HG03342 (cell line): Measurements from ENCODE around the gene BRAF.
"Not testable (repeated sequence)": the region's sequence is repeated elsewhere in the genome, so short reads cannot be mapped to it uniquely, and the experiment has no call there.

Source experiments
- ATAC-seq: cut with Tn5 transposase; IDR thresholded peaks from one replicate; pipeline ENCODE4 v1.9.1; 2021; ENCODE audit warnings: mild to moderate bottlenecking, moderate library complexity; ENCODE audit not compliant: unreplicated experiment

Gene BRAF

DNA sequence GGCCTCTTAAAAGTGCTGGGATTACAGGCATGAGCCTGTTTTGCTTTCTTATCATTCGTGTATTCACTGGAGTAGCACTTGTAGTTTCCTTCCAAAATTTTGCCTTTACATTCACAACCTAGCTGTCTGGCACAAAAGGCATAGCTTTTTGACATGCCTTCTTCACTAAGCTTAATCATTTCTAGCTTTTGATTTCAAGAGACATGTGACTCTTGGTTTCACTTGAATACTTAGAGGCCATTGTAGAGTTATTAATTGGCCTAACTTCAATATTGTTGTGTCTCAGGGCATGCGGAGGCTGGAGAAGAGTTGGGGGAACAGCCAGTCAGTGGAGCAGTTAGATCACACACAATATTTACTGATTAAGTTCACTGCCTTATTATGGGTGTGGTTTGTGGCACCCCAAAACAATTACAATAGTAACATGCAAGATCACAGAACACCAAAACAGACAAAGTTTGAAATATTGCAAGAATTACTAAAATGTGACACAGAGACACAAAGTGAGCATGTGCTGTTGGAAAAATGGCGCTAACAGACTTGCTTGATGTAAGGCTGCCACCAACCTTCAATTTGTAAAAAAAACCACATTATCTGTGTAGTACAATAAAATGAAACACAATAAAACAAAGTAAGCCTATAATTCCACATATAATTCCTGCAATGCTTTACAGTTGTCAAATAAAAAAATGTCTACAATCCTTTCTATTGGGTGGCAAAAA, 43.1 kb downstream of the BRAF start:
- peak; percentile 50 for ATAC-seq

DNA sequence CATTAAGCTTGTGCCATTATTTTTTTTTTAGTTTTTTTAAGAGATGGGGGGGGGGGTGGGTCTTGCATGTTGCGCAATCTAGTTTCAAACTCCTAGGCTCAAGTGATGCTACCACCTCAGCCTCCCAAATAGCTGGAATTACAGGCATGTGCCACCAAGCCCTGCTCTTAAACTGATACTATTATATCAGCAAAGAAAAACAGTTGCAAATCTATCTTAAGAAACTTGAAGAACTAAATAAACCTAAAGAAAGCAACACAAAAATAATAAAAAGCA, 47.5 kb downstream of the BRAF start:
- no peak for ATAC-seq

DNA sequence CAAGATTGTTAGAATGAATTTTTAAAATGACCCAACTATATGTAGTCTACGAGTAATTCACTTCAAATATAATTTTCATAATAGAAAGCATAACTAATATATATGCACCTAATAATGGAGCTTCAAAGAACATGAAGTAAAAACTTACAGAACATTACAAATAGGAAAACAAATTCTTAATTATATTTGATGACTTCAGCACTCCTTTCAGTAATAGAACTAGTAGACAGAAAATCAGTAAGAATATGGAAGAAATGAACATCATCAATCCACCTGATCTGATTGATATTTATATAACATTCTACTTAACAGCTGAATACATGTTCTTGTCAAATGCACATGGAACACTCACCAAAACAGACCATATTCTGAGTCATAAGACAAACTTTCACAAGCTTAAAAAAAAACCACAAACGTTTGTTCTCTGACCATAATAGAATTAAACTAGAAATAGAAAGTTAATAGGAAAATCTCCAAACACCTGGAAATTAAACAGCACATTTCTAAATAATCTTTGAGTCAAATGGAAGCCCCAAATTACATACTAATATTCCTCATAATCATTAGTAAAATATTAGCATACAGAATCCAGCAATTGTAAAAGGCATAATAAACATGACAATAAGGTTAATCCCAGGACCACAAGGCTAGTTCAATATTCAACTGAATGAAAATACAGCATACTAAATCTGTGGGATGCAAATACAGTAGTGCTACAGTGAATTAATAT, 48.0 kb downstream of the BRAF start:
- peak; percentile 92 for ATAC-seq

DNA sequence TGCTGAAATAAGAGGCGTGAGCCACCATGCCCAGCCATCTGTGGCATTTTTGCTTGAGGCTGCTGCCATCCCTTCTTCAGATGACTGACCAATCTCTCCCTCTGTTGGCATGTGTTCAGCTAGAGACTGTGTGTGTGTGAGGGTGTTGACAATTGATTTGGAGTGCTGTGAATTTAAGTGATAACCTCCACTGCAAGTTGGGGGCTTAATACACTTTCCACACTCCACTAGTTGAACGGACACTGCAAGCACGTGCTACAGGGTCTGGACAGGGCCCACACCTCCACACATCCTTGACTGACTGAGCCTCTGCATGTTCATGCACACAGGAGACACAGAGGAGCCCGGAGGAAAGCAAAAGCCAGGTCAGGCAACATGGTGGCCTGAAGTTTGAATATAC, 51.3 kb downstream of the BRAF start:
- no peak for ATAC-seq

DNA sequence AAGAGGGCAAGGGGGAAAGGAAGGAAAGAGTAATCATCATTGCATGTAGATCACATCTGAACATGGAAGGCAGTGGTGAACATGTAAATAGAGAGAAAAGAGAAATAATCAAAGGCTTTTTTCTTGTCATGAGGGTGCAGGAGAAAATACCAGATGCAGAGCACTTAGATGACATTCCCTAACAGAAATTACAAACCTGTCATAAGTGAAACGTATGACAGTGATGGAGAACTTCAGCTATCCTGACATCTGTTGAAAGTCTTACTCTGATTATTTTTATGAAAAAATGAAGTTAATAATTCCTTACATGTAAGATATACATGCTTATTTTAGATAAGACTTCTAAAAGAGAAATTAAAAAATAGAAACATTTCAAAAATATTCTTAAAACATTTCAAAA, 54.7 kb downstream of the BRAF start:
- ATAC-seq: no peak

DNA sequence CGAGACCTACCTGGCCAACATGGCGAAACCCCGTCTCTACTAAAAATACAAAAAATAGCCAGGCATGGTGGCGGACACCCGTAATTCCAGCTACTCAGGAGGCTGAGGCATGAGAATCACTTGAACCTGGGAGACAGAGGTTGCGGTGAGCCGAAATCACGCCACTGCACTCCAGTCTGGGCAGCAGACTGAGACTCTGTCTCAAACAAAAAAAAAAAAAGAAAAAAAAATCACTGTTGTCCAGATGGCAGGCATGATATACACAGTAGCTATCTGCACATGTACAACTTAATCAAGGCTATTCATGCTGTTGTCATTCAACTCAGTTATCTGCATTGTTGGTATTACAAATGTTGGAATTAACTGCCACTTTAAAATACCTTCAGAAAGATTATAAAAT, 55.3 kb downstream of the BRAF start:
- ATAC-seq: no peak

DNA sequence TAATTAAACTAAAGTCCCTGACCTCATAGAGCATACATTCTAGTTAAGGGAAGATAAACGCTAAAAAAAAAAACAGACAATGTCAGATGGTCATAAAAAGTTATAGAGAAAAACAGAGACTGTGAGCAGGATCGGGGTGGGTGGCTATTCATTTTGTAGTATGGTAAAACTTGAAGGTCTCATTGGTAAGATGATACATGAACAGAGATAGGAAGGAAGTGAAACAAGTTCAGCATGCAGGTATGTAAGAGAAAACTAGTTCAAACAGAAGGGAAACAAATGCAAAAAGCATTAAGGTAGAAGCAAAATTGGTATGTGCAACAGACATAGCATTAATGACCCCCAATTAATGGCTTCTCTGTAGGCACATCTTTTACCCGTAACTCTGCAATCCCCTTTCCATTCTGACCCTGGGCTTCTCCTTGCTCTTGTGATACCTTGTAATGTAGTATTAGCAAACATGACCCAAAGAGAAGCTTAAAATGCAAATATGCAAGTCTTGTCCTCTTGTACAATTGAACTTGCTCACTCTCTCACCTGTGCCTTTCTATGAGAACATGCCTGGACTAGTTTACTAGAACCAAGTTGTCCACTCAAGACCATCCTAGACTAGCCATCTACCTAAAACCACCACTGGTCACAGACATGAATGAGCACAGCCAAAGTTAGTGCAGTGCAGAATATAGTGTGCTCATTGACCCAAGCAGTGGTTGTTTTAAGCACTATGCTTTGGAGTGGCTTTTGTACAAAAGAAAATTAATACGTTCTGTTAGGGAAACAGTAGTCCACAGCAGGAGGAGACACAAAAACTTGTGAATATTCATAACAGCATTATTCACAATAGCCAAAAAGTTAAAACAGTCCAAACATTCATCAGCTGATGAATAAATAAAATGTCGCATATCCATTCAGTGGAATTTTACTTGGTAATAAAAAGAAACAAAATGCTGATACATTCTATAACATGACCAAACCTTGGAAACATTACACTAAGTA, 57.0 kb downstream of the BRAF start:
- ATAC-seq: no peak

DNA sequence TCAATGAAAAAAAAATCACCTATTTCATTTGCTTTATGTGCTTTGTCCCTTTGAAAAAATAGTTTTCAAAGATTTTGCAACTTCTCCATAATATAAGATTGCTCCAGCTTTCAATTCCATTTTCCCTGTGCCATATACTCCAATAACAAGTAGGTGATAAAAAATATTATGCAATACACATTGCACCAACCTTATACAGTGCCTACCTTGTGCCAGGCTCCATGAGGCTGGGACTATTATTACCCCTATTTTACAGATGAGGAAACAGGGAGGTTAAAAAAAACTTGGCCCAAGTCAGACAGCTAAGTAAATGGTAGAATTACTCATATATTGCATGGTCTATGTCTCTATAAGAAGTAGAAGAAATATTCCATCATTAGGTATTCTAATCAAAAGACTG, 57.8 kb downstream of the BRAF start:
- no peak for ATAC-seq

DNA sequence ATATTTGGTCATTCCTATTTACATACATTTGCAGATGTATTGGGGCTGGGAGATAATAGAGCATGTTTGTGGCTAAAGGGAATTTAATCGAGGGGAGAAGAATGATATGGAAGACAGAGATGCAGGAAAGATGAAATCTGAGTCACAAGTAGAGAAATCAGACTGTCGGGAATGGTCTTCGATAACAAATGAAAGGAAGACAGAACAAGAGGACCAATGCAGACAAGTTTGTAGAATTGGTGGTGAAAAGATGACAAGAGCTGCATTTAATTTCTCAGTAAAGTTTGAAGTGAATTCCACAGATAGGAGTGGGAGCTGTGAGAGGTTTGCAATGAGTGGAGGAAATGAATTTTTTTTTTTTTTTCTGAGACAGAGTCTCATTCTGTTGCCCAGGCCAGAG, 60.0 kb downstream of the BRAF start:
- no peak for ATAC-seq

DNA sequence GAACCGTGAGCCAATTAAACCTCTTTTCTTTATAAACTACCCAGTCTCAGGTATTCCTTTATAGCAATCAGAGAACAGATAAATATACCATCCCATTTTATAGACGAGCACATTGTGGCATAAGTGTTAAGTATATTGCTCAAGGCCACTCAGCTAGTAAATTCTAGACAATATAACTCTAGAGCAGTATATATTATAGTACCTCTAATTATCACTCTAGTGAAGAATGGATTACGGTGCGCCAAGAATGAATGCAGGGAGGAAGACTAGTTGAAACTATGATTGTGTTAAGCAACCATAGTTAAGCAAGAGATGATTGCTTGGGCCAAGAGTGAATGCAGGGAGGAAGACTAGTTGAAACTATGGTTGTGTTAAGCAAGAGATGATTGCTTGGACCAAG, 60.9 kb downstream of the BRAF start:
- ATAC-seq: no peak

DNA sequence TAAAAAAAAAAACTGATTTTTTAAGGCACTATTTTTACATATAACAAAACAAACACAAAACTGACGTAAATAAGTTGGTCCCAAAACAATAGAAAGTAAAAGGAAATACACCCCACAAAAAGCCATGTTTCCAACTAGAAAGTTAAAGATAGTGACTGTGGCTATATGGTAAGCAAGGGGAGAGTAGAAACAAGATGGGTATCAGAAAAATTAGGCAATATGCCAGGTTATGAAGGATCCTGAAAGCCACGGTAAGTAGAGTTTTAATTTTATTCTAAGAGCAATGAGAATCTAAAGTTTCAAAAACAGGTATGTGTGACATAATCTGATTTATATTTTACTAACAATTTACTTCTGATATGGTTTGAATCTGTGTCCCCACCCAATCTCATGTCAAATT, 61.5 kb downstream of the BRAF start:
- ATAC-seq: no peak

DNA sequence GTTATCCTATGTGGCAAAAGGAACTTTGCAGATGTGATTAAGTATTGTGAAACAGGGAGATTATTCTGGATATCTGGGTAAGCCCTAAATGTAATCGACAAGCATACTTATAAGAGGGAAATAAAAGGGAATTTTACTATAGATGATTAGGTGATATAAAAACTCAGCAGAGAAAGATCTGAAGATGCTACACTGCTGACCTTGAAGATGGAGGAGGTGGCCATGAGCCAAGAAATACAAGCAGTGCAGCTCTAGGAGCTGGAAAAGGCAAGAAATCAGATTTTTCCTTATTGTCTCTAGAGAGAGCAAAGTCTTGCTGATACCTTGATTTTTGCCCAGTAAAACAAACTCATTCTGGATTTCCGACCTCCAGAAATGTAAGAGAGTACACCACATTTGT, 67.7 kb downstream of the BRAF start:
- no peak for ATAC-seq

DNA sequence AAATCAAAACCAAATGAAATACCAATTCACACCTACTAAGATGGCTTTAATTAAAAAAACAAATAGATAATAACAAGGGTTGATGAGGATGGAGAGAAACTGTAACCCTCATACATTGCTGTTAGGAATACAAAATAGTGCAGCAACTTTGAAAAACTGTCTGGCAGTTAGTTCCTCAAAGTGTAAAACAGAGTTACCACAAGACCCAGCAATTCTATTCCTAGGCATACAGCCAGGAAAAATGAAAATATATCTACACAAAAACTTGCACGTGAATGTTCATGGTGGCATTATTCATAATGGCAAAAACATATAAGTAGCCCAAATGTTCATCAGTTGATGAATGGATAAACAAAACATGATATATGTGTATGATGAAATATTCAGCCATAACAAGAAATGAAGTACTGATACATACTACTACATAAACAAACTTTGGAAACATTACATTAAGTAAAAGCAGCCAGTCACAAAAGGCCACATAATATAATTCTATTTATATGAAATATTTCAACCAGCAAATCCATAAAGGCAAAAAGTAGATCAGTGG, 83.5 kb downstream of the BRAF start:
- ATAC-seq: no peak

DNA sequence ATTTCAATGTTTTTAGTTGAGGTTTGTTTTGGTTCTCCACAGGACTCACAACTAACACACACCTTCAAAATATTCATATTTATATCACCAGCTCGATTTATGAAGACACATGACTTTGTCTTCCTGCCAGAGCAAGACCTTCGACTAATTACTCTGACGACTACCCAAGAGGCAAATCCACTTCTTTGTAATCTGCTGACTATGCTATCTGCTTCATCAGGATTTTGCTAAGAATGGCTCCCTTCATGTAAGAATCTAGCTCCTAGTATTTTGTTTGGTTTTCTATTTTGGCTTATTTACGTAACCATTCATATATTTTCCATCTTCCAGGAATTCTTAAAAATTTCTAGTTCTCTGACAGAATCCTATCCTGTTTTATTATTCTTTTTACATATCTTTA, 93.0 kb downstream of the BRAF start:
- no peak for ATAC-seq

DNA sequence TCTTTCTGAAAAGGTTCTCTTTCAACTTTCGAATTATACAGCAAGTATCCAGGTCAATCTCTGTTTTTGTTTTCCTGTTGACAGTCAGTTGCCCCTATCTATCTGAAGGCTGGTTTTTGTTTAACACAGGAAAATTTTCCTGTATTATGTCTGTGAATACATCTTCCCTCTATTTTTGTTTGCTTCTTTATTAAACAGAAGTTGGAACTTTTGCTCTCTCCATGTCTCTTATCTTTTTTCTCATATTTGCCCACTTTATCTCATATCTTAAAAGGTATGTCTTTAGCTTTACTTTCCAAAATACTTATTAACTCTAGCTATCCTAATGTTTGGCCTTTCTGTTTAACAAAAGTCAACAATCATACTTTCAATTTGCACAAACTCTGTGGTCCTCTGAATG, 95.0 kb downstream of the BRAF start:
- no peak for ATAC-seq

DNA sequence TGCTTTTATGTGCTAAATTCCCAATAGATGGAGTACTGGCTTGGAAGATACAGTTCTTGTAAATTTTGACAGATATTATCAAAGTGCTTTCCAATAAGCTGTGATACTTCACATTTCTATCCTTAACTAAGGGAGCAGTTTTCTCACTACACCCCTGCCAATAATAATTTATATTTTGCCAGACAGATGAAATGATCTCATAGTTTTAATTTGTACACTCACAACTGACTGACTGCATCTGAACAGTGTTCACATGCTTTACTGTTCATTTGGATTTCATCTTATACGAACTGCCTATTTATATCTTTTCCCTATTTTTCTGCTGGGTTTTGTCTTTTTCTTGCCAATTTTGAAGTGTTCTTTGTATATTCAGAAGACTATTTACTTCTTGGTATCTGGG, 96.0 kb downstream of the BRAF start:
- ATAC-seq: no peak

DNA sequence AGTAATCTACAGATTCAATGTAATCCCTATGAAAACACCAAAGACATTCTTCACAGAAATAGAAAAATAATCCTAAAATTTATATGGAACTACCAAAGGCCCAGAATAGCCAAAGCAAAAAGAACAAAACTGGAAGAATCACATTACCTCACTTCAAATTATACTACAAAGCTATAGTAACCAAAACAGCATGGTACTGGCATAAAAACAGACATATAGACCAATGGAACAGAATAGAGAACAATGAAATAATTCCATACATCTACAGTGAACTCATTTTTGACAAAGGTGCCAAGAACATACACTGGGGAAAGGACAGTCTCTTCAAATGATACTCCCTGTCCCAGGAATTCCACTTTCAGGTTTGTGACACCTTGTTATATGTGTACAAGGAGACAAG, 107.3 kb downstream of the BRAF start:
- ATAC-seq: not testable (repeated sequence)

DNA sequence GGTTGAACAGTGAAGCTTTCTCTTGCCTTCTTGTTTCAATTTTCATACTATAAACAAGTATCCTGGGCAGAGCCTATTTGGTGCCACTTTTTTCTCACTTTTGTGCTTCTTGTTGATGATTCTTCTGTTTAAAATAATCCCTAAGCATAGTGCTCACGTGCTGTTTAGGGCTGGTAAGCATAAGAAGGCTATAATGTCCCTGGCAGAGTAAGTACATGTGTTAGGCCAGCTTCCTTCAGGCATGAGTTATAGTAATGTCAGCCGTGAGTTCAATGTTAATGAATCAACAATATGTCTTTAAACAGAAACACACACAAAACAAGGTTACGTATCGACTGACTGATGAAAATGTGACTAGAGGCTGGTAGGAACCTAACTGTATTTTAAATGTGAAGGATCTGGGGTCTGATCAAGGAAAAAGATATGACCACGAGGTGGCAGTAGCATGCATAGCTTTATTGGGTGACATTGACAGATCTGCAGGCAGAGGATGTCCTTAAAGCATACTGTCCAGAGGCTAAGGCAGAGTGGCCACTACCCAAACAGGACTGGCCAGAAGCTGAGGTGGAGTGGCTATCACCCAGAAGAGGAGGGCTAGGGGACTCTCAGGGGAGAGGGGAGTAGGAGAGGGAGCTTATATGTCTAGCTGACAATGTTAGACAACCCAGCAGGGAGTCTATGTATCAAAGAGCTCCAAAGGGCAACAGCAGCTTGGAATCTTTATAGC, 113.7 kb downstream of the BRAF start:
- peak; percentile 89 for ATAC-seq

DNA sequence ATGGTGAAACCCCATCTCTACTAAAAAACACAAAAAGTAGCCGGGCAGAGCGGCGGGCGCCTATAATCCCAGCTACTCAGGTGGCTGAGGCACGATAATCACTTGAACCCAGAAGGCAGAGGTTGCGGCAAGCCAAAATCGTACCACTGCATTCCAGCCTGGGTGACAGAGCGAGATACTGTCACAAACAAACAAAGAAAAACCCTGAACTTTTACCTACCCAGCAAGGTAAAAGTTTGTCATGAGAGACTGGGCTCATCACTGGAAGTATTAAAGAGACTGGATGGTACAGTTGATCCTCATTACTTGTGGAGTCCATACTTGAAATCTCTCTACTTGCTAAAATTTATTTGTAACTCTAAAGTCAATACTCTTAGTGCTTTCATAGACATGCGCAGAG, 114.3 kb downstream of the BRAF start:
- no peak for ATAC-seq

DNA sequence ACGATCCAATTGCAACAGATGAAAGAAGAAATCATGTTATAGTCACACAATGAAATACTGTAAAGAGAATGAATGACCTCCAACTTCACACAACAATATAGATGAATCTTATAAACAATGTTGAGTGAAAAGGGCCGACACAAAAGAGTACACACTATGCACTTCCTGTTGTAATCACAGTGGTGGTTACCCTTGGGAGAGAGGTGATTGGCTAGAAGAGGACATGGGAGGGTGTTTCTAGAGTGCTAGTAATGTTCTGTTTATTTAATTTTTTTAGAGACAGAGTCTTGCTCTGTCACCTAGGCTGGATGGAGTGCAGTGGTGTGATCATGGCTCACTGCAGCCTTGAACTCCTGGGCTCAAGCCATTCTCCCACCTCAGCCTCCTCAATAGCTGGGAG, 145.8 kb downstream of the BRAF start:
- no peak for ATAC-seq

DNA sequence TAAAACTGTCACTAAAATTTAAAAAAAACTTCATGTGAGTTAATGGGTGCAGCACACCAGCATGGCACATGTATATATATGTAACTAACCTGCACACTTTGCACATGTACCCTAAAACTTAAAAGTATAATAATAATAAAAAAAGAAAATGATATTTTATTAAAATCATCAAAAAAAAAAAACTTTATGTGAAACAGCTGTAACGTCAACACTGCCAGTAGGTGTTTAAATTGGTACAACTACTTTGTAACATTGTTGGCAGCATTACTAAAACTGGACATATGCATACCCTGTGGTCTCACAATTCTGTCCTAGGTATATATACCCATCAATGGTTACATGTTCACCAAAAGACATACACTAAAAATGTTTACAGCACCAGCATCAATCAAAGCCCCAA, 146.2 kb downstream of the BRAF start:
- ATAC-seq: no peak
